GM12878 (cell line): ENCODE measurements around the gene GARIN5A. TPM values are rescaled to one million over a fixed set of nuclear protein-coding genes. Genes with fewer than 3 reads are reported as not detected.

ENCODE experiments used
- CUX1 ChIP-seq: IDR thresholded peaks from 2 replicates; pipeline ENCODE4 v1.6.1; 2012; ENCODE audit warnings: improper control_type of control experiment, low read depth, low read length; ENCODE audit not compliant: insufficient replicate concordance
- HDAC6 ChIP-seq: fragments of 200-600 bp; sonication (generic); IDR thresholded peaks from one replicate; pipeline ENCODE4 v1.8.0; 2017; ENCODE audit warnings: antibody characterized with exemption; ENCODE audit not compliant: unreplicated experiment
- IKZF1 ChIP-seq: fragments of 450-650 bp; conservative IDR thresholded peaks from 2 replicates; pipeline ENCODE4 v1.6.1; 2017; ENCODE audit warnings: antibody characterized with exemption, mild to moderate bottlenecking
- KDM1A ChIP-seq: fragments of 200-600 bp; sonication (generic); IDR thresholded peaks from 2 replicates; pipeline ENCODE4 v1.6.1; 2016; ENCODE audit warnings: borderline replicate concordance
- PBX3 ChIP-seq: IDR thresholded peaks from 2 replicates; pipeline ENCODE4 v1.6.1; 2011; ENCODE audit warnings: mild to moderate bottlenecking, low read depth, low read length, moderate library complexity; ENCODE audit not compliant: insufficient replicate concordance
- RAD51 ChIP-seq: fragments of 450-650 bp; IDR thresholded peaks from 2 replicates; pipeline ENCODE4 v1.6.1; 2016; ENCODE audit warnings: moderate library complexity, mild to moderate bottlenecking, inconsistent platforms
- USF2 ChIP-seq: IDR thresholded peaks from 2 replicates; pipeline ENCODE4 v1.6.1; 2011; ENCODE audit warnings: low read depth, low read length, improper control_type of control experiment, borderline replicate concordance
- ZBTB11 ChIP-seq: fragments of 450-650 bp; formaldehyde crosslinking; IDR thresholded peaks from 2 replicates; pipeline ENCODE4 v1.5.0; 2022; ENCODE audit warnings: mild to moderate bottlenecking, missing genetic modification characterization
- polyA plus RNA-seq, 11 experiments: library from polyadenylated mRNA; depleted of rRNA in 4 of 11; unstranded in 6 of 11; stranded (reverse) in 5 of 11; fragments of >200 nt; fragmentation: Nextera tagmentation in 4 of 11; fragmentation: Illumina TruSeq in 1 of 11; extraction: Ambion mirVana in 4 of 11; extraction: Trizol in 1 of 11; gene quantifications; 1 replicate in 1 of 11; 2 replicates in 10 of 11; pipeline versions ENCODE4 v1.2.1 to v1.2.3, GENCODE V29; 2011 to 2016; ENCODE audit warnings: inconsistent platforms in 2 of 11, missing spikeins in 2 of 11, low read depth in 1 of 11
- total RNA-seq, 4 experiments: library from RNA; depleted of rRNA in 3 of 4; stranded (reverse); fragments of >200 nt in 3 of 4; fragmentation: Illumina TruSeq in 1 of 4; extraction: Trizol in 1 of 4; gene quantifications; 2 replicates each; pipeline versions ENCODE4 v1.2.1 to v1.2.3, GENCODE V29; 2013 to 2021

The GARIN5A gene
- total and polyA plus RNA-seq, 10 of the 15 experiments (the other 5 are each of a cell fraction or from before 2014, with no cell fraction given) = 0.18 to 1.2 (median 0.24) TPM; not detected in 6

GRCh38 chr19:50425581-50425980 lies 51.1 kb downstream of the GARIN5A start (continued):
- no peak for TF ChIP-seq CUX1
- TF ChIP-seq ZBTB11 (CRISPR knock-in tag) = no peak
- TF ChIP-seq USF2 = no peak
- no peak for TF ChIP-seq RAD51
- TF ChIP-seq PBX3 = no peak
- no peak for TF ChIP-seq HDAC6
- no peak for TF ChIP-seq IKZF1
- no peak for TF ChIP-seq KDM1A
